Measurements from ENCODE around the gene GPC6.

GPC6 gene

DNA sequence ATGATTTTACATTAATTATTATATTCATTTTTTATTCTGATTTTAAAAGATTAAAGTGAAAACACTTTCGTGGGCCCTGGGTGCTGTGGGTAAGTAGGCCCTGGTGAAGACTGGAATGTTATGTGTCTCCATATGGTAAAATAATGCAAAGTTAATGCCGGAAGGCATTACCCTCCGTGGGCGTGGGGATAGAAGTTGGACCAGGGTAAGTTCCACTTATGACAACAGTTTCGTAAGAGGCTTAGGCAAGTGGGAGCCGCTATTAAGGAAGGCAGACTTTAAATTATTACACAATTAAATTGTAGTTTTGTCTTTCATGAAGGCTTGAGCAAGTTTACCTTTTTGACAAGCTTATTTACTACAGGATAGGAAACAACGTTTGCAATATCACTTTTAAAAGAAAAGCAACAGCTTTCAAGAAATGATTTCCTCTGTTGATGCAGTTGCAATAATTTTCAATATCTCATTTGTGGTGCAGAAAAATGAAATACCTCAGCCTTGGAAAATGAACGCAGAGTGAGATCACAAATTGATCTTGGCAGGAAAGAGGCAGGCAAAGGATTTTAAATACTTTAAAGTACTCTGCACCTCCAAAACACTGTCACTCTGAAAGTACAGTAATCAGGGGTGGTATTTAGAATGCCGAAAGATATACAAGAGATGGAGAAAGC lies 942.3 kb downstream of the GPC6 start:
- DNase-seq (ENCODE audit: low read depth in 2 of 2) = no peak

DNA sequence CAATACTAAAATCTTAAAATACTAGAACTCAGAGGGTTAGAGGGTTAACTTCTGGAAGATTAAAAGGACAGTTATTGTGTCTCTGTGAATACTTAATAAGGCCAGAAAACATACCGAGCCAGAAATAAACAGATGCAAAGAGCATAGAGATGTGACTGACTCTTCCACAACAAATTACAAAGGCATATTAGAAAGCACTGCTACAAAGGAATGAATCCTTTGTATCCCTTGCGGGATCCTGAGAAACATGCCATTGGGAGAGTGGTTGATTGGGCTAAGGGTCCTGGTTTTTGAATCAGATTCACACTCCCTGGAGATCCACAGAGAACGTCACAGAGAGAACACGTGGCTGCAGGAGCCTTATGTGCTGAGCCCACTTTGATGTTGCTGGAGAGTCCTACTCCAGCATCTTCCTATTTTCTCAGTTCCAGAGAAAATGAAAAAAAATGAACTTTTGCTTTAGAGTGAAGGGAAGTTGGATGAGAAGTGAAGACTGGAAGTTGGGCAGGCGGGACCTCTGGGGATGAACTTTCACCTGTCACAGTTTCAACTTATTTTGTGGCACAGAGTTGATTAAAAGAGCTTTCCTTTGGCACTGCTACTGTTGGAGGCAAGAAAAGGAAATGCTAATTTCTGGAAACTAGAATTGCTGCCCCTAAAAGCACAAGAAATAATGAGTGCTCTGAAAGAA lies 943.0 kb downstream of the GPC6 start:
- no peak for DNase-seq (ENCODE audit: low read depth in 2 of 2)

DNA sequence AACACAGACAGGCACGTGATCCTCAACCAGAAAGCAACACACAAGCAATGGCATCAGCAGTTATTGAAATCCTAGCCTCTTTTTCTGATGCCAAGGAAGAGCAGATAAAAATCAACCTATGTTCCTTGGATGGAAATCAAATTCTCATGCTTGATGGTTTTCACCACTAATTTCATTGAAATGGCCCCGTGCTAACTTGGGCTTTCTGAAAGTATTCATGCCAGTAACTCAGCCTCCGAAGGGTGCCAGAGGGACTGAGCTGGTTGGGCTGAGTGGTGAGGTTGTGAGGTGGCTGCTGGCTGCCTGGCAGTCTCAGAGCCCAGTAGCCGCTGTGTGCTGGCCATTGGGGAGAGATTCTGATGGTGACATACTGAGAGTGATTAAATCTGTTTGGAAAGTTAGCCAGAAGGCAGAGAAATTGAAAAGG lies 943.6 kb downstream of the GPC6 start:
- DNase-seq (ENCODE audit: low read depth in 2 of 2) = no peak

DNA sequence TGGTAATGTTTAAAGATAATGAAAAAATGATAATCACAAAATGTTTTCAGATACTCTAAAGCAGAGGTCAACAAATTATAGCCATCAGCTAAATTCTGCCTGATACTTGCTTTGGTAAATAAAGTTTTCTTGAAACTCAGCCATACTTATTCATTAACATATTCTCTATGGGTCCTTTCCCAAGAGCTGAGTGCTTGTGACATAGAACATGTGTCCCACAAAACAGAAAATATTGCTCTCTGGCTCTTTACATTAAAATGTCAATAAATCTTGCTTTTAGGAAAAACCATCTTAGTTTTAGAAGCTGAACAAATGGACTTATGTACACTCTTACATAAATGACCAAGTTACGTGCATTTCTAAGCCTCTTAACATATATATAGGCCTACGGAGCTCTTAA lies 945.8 kb downstream of the GPC6 start:
- no peak for DNase-seq (ENCODE audit: low read depth in 2 of 2)

- no peak for DNase-seq (ENCODE audit: low read depth in 2 of 2)
Observed at GRCh38 chr13:94173312-94173854, 946.8 kb downstream of the GPC6 start.

- no peak for DNase-seq (ENCODE audit: low read depth in 2 of 2)
Observed at GRCh38 chr13:94174009-94174408, 947.4 kb downstream of the GPC6 start.

- no peak for DNase-seq (ENCODE audit: low read depth in 2 of 2)
Observed at GRCh38 chr13:94175076-94175475, 948.5 kb downstream of the GPC6 start.

DNA sequence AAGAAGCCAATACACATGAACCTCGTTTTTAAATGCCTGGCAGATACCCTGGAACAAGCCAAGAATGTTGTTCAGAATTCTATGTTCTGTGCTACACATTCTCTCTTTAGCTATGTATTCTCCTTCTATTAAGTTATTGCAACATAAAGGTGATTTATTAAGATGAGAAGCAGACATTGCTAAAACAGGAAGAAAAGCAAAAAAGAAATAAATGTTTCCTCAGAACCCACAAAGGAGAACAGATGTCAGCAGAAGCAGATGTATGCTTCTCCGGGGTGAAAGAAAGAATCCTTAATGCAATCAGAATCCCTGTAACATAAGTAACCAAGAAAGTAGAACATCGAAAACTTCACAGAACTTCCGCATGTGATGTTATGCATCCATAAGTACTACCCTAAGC lies 950.0 kb downstream of the GPC6 start:
- no peak for DNase-seq (ENCODE audit: low read depth in 2 of 2)

GRCh38 chr13:94177041-94177440 lies 950.4 kb downstream of the GPC6 start:
- DNase-seq (ENCODE audit: low read depth in 2 of 2) = no peak

DNA sequence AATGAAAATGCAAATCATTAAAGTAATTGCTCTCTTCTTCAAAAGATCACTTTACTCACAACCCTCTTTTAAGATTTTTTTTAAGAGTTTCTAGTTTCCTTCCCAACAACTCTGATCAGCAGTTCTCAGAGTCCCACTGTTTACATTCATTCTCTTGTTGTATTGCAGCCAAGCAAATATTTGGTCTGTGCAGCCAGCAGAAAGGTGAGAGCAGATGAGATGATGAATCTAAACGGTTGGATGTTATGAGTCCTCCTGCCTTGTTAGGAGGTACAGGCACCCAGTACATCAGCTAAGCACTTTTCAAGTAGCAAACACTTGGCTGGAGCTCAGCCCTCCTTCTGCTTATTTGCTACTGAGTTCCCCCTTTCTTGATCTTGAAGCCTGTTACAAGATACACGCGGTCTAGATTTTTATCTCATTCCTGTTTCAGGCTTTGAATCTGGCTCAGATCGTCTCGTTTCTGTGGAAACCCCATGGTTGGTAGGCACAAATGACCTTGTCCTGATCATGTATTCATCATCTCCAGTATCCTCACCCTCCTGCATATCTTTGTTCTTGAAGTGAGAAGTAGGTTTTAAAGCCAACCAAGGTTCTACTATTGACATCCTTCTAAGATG lies 952.1 kb downstream of the GPC6 start:
- DNase-seq (ENCODE audit: low read depth in 2 of 2) = no peak

GRCh38 chr13:94181461-94182107 lies 955.0 kb downstream of the GPC6 start:
- DNase-seq (ENCODE audit: low read depth in 2 of 2) = no peak

- no peak for DNase-seq (ENCODE audit: low read depth in 2 of 2)
Observed at GRCh38 chr13:94182185-94182761, 955.7 kb downstream of the GPC6 start.

GRCh38 chr13:94186470-94186869 lies 959.9 kb downstream of the GPC6 start:
- no peak for DNase-seq (ENCODE audit: low read depth in 2 of 2)

DNA sequence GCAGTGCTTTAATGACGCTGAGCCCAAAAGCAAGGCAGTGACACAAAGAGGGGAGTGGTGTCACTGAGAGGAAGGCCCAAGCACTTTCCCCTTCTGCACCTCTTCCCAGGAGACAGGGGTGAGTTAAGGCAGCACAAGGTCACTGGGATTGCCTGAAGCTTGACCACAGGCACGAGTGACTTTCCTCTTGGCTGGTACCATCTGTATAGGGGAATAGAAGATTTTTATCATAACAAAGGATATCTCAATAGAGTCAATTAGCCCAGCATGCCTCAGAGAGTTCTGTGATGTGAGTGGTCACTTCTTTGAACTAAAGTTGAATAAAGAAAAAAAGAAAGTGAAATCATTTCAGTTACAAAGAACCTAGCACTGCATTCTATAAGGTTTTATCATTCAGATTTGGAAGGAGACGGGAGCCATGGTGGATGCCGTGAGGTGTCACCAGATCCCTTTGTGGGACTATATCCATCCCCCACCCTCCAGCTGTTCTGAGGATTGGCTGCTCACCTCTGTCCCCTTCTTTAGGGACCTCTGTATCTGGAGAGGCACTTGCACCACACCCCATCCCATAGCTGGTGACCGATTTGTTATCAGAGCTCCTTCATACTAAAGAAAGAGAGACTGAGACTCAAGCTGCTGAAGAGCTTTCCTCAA lies 961.7 kb downstream of the GPC6 start:
- no peak for DNase-seq (ENCODE audit: low read depth in 2 of 2)

DNA sequence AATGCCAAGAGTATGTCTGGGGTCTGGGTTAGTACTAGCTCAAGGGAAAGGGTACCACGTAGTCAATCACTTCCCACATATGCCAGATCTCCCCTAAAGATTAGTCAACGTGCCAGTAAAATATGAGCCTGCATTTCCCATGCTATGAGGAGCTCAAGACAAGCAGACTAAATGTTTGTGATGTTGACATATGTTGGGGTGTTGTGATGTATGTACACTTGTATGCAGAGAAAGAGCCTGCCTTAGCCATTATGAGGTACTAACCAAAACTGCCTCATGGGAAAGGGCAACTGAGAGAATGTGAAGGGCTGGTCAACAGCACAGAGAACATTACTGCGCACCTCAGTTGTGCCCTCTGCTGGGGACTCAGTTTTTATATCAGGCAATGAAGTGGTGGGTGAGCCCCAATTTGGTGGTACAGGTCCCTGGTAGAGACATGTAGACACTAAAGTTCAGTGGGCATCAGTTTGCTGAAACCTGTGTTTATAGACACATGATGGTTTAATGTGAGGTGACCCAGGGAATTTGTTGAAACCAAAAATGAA lies 965.9 kb downstream of the GPC6 start:
- DNase-seq (ENCODE audit: low read depth in 2 of 2) = no peak

GRCh38 chr13:94195715-94196114 lies 969.1 kb downstream of the GPC6 start:
- DNase-seq (ENCODE audit: low read depth in 2 of 2) = no peak

DNA sequence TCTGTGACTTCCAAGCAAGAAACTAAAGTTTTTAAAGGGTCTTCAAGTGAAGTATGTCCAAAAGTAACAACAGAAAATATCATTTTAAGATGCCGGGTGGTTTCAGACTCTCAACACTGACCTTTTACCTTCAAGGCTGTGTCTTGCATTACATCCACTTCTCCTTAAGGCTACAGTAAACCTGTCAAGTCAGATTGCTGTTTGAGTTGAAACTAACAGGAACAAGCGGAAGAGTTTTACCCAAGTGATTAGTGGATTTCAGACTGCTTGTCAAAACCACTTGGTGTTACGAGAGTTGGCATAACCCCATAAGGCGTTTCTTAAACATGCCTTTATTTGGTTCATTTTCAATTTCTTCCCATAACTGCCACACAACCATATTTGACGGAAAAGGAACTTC lies 969.8 kb downstream of the GPC6 start:
- DNase-seq (ENCODE audit: low read depth in 2 of 2) = no peak

GRCh38 chr13:94198681-94199080 lies 972.1 kb downstream of the GPC6 start:
- DNase-seq (ENCODE audit: low read depth in 2 of 2) = no peak

GRCh38 chr13:94199135-94199534 lies 972.5 kb downstream of the GPC6 start:
- DNase-seq (ENCODE audit: low read depth in 2 of 2) = no peak

DNA sequence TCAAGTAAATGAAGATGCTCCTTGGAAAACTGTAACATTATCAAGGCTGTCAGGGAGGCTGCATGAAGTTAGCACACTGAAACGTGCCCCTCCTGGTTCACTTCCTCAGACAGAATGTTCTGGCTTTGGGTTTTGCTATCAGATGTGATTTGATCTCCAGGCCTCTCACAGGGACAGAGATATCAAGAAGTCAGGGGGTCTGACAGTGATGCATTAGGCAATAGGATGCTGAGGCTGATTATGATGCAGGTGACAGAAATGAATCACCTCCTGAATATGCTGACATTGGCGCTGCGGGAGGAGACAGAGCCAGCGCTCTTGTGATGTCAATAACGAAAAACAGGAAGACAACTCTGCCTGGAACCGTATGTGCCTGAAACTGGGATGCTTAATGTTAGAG lies 974.4 kb downstream of the GPC6 start:
- DNase-seq (ENCODE audit: low read depth in 2 of 2) = no peak

GRCh38 chr13:94204163-94204562 lies 977.6 kb downstream of the GPC6 start:
- no peak for DNase-seq (ENCODE audit: low read depth in 2 of 2)
